Lung microvascular endothelial cell (primary cell): ENCODE measurements around the gene DMTF1. TPM values are rescaled to one million over a fixed set of nuclear protein-coding genes. Genes with fewer than 3 reads are reported as not detected.
"Not testable (repeated sequence)": the region's sequence is repeated elsewhere in the genome, so short reads cannot be mapped to it uniquely, and the experiment has no call there.

ENCODE experiments used
- DNase-seq, 2 donors: peaks; one replicate each; pipeline versions ENCODE4 v3.0.0 to v3.0.0-alpha.2; 2010; ENCODE audit warnings: low read depth in 2 of 2
- total RNA-seq: library from RNA; depleted of rRNA; stranded (reverse); fragments of >200 nt; gene quantifications from 2 replicates; pipeline ENCODE4 v1.2.1, GENCODE V29; 2014

Gene DMTF1
- total RNA-seq, 1 donor from 2014 or later = 55.2 TPM

DNA sequence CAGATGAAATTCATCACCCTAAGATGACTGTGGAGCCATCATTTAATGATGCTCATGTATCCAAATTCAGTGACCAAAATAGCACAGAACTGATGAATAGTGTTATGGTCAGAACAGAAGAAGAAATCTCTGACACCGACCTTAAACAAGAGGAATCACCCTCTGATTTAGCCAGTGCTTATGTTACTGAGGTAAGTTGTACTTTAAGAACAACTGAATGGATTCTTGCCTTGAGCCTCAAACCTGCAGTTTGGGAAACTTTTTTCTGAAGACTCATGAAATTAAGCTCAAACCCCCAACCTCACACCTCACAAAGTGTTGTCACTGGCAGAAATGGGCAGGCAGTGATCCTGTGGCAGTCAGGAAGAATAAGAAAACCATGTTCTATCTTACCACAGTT is 41.7 kb downstream of the DMTF1 start:
- DNase-seq = no peak

DNA sequence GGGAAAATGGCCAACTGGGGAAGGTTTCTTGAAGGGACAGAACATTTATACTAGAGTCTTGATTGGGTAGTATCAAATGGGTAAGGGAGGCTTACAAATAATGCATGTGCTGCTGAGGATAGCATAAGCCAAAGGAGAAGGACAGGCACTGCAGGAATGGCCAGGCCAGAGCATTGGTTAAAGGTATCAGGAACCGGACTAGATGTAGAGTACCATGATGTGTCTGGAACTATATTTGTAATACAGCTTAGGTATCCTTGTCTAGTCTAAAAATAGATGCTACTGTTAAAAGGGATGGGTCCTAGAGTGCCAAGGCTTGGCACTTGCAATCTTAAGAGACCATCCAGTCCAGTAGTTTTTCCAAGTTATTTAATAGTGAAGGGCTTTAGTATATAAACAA is 47.0 kb downstream of the DMTF1 start:
- DNase-seq = no peak

DNA sequence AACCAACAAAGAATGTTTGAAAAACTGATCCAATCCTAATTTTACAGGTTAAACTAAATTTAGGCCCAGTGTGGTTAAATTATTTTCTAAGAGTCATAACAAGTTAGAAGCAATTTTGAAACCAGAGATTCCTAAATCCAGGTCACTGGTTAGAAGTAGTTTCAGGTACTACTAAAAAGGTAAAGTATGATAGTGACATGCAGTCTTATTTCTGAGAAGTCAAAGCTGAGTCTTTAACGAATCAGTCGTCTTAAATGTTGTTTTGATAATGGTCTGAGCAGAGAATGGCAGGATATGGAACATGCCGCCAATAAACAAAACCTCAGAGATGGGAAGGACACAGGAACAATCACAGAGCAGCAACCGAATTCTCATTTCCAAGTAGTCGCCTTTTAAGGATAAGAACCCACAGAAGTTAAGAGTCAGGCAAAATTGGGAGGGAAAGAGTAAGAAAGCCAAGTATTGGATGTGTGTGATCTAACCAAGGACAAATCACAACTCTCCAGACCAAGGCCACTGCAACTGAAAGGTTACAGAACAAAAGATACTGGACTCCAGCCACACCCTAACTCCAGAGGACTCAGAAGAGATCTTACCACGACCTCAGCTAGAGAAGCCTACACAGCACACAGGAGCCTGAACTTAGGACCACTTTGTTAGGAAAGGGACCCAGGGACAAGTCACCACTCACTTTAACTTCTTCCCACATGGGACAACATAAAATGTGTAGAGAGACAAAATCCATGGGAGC is 47.6 kb downstream of the DMTF1 start:
- peak in 1 of 2 donors; percentile 45 for DNase-seq

DNA sequence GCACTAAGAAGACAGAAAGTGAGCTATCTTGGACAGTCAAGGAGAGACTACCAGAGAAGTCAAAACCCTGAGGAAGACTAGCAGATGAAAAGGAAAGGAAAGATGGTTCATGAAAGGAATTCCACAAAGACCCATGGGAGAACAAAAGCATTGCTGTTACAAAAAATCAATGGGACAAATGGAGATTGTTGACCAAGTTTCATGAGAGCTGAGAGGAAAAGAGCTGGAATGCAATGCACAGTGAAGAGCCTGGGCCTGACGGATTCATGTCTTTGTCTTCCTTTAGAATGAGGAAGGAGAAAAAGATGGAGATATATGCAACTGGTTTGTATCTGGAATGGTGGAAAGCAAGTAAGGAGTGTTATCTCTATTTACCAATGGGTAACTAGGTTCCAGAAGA is 50.0 kb downstream of the DMTF1 start:
- DNase-seq = no peak

- DNase-seq = no peak
Measured at GRCh38 chr7:87202705-87203104, 50.5 kb downstream of the DMTF1 start.

GRCh38 chr7:87203929-87204328 is 51.7 kb downstream of the DMTF1 start:
- not testable (repeated sequence) for DNase-seq

DNA sequence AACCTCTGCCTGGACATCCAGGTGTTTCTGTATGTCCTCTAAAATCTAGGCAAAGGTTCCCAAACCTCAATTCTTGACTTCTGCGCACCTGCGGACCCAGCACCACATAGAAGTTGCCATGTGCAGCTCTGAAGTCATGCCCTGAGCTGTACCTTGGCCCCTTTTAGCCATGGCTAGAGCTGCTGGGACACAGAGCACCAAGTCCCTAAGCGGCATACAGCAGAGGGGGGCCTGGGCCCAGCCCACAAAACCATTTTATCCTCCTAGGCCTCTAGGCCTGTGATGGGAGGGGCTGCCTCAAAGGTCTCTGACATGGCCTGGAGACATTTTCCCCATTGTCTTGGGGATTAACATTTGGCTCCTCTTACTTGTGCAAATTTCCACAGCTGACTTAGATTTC is 52.7 kb downstream of the DMTF1 start:
- no peak for DNase-seq

- not testable (repeated sequence) for DNase-seq
Measured at GRCh38 chr7:87205701-87206100, 53.4 kb downstream of the DMTF1 start.

DNA sequence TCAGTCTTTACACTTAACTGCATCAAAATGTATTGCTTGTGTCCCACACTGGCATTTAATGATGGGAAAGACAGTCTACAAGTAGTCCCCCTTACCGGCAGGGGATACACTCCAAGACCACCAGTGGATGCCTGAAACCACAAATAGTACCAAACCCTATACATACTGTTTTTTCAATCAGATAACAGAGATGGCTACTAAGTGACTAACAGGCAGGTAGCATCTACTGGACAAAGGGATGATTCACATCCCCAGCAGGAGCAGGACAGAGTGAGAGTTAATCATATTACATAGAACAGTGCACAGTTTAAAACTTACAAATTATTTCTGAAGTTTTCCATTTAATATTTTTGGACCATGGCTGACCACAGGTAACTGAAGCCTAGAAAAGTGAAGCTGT is 54.1 kb downstream of the DMTF1 start:
- peak in 1 of 2 donors; percentile 13 for DNase-seq

GRCh38 chr7:87209295-87209924 is 57.2 kb downstream of the DMTF1 start:
- no peak for DNase-seq

DNA sequence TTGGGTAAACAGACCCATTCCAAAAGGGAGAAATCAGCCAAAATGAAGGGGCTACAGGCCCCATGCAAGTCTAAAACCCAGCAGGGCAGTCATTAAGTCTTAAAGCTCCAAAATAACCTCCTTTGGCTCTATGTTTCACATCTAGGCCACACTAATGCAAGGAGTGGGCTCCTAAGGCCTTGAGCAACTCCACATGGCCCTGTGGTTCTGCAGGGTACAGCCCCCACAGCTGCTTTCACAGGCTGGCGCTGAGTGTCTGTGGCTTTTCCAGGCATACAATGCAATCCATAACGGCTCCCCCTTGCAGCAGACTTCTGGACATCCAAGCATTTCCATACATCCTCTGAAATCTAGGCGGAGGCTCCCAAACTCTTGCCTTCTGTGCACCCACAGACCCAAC is 58.3 kb downstream of the DMTF1 start:
- no peak for DNase-seq

- DNase-seq = no peak
Measured at GRCh38 chr7:87212498-87212897, 60.2 kb downstream of the DMTF1 start.

DNA sequence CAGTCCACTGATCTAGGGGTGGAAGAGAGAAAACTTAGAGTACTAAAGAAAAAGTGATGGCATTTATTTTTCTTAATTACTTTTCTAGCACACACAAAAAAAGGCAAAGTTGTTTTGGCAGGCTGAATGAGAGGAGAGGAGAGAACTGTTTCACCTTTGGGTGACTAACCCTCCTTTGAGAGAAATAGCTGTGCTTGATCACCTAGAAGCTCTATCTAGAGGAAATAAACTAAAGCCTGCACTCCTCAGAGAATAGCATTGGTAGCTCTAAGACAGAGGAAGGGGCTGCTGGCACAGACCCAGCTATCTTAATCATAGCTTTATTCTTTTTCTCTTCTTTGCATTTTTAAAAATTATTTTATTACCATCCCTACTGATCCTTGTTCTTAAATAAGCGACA is 61.0 kb downstream of the DMTF1 start:
- DNase-seq = no peak

DNA sequence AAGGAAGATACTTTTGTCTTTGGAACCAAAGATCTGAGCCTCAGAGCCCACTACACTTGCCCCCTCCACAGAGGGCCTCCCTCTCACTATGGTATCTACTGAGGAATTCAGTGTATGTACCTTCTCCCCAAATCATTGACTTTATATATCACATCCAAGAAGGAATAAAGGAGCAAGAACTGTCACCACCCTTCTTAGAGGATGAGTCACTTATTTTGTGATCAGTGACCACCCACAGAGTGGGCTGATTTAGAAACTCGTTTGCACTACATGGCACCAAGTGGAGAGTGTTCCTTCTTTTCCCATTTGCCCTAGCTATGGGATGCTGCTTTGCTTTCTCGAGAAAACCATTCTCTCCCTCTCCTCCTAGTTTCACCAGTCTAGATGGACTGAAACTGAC is 61.6 kb downstream of the DMTF1 start:
- DNase-seq = no peak

DNA sequence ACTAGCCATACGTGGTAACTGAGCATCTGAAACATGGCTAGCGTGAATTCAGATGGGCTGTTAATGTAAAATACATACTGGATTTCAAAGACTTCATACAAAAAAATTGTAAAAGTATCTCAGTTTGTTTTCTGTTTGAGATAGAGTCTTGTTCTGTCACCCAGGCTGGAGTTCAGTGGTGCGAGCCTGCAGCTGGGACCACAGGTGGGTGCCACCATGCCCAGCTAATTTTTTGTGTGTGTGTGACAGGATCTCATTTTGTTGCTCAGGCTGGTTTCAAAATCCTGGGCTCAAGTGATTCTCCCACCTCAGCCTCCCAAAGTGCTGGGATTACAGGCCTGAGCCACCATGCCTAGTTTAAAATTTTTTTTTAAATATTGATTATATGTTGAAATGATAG is 62.8 kb downstream of the DMTF1 start:
- DNase-seq = no peak

- DNase-seq = peak; percentile 40 to 43
Measured at GRCh38 chr7:87216701-87217508, 64.7 kb downstream of the DMTF1 start.

DNA sequence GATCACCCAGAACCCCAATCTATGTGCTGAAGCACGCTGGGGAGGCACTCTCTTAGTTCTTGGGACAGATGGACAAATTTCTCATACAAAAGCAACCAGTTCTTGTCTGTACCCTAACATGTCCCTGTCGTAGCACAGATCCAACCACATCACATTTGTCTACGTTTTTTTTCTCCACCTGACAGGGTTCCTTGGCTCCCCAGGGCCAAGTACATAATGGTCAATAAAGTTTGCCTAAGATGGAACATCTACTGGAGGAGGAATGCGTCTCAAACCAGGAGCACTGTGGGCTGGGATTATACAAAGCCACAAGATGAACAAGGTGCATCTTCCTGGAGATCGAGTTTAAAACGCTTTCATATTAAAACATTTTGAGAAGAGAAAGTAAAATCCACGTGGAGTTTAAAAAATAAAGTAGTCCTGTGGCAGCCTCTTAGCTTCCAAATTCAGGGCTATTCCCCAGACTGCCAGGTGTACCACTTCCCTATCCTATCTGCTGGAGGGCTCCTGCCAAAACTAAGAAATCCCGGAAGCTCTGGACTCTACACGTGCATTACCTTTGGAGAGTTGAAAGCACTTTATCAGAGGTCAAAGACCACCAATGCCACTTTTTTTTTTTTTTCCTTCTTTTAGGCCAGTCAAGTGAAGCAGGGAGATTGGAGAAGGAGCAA is 65.9 kb downstream of the DMTF1 start:
- no peak for DNase-seq

DNA sequence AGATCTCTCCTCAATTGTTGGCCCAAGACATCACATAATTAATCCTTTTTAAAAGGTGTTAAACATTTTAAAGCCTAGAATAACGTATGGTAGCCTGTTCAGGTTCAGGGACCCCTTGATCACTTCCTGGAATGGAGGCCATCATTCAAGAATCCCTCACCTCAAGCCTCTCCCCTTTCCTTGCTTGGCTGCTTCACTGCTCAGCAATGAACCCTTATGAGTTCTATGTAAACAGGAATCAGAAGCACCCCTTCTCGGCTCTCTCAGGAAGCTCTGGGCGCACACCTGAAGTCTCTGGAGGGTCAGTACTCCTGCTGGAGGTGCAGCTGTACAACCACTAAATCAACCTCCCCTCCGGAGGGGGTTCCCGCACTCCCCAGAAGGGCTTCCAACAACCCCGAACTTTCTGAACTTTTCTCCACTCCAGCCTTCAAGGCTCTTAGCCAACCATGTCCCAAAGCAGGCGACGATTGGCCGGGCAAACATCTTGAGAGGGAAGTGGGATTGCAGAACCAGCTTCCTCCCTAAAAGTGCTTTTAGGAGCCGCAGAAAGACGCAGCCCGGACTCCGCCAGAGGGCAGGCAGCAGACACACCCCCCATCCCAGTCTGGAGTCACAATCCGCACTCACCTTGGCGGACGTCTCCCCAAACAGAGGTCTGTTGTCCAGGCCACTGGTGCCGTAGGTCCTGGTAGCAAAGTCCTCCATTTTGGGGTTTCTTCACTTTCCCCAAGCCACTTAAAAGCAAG is 66.7 kb downstream of the DMTF1 start:
- peak; percentile 4 to 47 for DNase-seq

- peak; percentile 36 to 83 for DNase-seq
Measured at GRCh38 chr7:87219545-87220025, 67.3 kb downstream of the DMTF1 start, which contains the start of gene TMEM243. Gene TMEM243, minus strand, starts transcription at chr7:87219732. Its CDS starts 229 bp downstream, at chr7:87219503.

- DNase-seq = peak; percentile 64 to 86
Measured at GRCh38 chr7:87220026-87220733, 67.9 kb downstream of the DMTF1 start.
